SKM-1 (cell line): ENCODE measurements around the gene MTHFD2L.

Experiments used
- DNase-seq: peaks from one replicate; lab custom pipeline; 2025; ENCODE audit not compliant: unreplicated experiment; lab: John Stamatoyannopoulos, UW

The MTHFD2L gene

DNA sequence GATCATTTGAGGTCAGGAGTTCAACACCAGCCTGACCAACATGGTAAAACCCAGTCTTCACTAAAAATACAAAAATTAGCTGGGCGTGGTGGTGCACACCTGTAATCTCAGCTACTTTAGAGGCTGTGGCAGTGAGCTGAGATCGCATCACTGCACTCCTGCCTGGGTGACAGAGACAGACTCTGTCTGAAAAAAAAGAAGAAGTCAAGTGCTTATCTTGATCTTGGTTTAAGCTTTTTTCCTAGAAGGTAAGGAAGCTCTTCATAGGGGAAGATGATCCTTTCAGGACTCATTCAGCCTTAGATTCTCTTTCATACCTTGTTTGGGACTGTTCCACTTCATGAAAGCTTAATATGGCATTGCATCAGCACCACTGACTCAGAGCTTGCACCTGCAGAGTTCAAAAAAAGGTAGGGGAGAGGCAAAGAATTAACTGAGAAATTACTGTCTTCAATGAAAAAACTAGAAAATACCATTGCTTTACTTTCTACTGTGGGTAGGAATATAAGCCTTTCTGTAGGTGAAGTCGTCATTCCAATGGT, 79.6 kb downstream of the MTHFD2L start:
- DNase-seq: no peak

DNA sequence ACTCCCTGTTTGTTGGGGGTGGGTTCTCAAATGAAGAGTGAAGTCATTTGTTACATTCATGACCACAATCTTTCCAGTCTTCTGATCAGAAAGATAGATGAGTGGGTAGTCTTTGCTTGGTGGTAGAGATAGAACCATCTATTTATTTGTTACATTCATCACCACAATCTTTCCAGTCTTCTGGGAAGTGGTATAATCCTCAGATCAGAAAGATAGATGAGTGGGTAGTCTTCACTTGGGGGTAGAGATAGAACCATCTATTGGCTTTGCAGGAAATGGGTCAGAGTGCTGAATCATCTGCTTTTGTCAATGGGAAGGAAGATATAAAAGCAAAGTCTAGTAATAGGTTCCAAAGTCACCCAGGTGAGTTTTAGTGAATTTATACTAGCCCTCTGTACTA, 86.1 kb downstream of the MTHFD2L start:
- no peak for DNase-seq

DNA sequence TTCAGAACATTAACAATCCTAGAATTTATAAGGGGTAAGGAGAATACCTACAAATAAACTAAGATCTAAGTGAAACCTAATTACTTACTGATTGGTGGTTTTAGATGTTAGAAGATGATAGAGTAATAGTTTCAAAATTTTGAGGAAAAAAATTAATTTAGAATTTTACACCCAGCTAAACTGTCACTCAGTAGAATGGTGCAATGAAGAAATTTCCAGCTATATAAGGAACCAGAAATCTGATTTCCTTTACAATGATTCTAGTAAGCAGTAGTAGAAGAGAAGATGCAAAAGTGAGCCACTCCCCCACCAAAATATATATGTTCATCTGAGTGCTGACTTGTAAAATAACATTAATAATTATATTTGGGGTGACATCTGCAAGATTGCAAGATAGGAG, 95.0 kb downstream of the MTHFD2L start:
- DNase-seq: no peak

DNA sequence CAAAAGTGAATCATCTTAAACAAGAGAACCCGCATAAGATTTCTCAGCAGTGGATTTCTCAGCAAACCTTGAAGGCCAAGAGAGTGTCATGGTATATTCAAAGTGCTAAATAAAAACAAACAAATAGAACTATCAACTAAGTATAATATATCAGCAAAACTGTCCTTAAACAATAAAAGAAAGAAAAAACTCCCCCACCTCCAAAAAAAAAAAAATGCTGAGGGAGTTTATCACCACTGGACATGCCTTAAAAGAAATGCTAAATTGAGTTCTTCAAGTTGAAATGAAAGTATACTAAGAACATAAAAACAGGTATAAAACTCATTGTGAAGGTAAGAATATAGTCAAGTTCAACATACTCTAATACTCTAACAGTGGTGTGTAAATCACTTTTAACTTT, 96.5 kb downstream of the MTHFD2L start:
- no peak for DNase-seq

DNA sequence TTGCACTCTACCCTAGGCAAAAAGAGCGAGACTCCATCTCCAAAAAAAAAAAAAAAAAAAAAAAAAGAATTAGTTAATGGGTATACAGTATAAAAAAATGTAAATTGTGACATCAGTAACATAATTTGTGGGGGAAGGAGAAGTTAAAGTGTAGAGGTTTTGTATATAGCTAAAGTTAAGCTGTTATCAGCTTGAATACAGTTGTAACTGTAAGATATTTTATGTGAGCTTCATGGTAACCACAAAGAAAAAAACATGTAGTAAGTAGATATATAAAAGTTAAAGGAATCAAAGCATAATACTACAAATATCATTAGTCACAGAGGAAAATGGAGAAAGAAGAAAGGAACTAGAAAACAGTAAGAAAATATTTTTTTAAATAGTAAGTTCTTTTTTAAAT, 97.2 kb downstream of the MTHFD2L start:
- DNase-seq: no peak

DNA sequence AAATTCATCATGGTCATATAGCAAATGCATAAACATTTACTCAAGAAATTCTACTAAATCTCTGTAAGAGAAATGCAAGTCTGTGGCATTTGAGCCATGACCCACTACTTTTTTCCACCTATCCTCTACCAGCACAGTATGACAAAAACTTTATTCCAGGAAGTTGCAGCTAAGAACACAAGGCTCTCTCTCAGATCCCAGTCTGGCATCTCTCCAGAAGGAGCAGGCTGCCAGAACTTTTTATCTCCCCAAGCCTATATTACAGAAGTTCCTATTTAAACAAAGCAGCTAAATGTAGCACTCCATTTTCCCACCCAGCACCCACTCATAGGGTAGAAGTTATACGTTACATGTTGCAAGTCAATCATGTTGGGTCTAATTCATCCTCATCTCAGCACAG, 101.0 kb downstream of the MTHFD2L start:
- DNase-seq: no peak

DNA sequence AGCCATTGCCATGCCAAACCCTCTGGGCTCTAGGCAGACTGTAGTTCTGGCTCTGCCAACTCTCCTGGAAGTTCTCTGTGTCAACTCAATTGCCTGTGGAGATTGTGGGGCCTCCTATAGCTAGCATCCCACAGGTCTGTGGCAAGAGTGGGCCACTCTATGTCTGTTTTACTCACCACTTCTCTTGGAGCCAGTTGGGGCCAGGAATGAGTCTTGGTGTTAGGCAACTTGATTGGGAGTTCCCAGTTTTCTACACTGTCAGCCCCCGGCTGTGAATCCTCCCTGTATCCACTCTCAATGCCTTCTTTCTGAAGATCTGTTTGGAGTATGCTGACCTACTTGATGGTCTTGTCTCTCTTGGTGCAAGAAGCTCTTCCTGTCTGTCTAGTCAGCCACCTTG, 102.1 kb downstream of the MTHFD2L start:
- DNase-seq: no peak

DNA sequence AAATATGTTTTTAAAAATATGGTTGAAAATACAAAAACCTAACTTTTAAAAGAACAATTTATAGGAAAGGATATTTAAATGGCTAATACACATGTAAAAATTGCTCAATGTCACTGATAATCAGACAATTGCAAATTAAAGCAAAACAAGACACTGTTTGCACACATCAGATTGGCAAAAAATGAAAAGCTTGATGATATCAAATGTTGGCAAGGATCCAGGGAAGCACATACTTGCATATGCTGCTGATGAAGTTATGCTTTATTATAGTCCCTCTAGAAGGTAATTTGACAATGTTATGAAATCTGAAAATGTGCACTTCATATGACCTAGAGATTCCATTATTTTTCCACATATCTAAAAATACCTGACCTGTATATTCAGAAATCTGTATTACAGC, 104.6 kb downstream of the MTHFD2L start:
- DNase-seq: no peak

DNA sequence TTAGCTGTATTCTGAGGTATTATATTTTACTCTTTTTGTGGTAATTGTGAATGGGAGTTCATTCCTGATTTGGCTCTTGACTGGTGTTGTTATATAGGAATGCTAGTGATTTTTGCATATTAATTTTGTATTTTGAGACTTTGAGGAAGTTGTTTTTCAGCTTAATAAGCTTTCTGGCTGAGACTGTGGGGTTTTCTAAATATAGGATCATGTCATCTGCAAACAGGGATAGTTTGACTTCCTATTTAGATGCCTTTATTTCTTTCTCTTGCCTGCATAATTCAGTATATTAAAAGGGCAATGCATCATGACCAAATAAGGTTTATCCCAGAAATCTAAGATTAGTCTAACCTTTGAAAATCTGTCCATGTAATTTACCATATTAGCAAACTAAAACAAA, 105.6 kb downstream of the MTHFD2L start:
- DNase-seq: no peak

DNA sequence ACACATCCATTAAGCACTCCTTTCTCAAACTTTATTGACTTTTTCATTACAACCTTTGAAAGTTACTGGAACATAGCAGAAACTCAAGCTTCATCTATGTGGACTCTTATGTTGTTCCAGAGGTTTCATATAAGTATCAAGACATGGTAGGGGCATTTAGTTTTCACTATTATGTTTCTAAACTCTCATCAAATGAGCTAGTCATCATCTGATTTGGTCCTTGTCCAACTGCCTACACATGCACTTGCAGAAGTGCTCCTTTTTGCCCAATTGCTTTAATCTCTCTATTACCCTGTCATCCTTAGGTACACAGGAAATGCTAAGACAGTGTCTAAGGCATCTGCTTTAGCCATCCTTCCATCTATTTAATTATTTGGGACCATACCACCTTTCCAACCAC, 108.2 kb downstream of the MTHFD2L start:
- no peak for DNase-seq

DNA sequence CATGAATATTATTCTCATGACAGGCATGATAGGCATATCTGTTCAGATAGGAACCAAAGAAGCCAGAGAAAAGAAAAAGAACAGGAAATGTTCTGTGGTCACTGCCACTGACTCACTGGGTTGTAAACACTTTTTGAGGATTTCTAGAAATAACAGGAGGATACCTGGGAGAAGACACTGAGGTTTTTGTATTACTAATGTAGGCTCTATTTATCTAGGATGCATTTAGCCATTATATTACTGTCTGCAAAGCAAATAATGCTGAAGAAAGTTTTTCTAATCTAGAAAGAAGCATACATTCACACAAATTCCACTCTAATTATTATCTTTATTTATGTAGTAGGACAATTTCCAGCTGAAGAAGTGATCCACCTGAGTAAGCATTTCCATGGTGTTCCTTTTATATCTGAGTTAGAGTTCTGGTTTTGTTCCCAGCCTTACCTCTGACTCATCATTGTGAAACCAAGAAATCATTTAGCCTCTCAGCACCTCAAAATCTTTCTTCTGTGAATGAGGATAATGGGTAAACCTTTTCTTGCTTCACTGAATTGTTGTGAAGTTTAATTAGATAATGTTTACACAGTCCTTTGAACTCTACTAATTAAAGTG, 110.2 kb downstream of the MTHFD2L start:
- no peak for DNase-seq

DNA sequence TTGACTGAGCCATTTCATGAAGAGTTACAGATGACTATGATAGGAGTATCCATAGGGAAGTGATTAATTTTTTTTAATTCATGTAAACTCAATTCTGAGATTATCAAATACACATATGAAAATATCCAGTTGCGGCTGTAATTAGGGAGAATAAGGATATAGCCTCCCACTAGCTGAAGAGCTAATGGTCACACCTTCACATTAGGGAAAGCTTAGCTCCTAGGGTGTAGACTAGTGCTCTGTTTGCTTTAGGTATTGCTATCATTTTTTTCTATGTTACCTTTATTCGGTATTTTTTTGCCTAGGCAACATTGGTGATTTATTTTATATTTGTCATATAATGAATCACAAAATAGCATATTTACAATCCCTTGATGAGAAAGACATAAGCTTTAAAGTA, 110.7 kb downstream of the MTHFD2L start:
- no peak for DNase-seq

DNA sequence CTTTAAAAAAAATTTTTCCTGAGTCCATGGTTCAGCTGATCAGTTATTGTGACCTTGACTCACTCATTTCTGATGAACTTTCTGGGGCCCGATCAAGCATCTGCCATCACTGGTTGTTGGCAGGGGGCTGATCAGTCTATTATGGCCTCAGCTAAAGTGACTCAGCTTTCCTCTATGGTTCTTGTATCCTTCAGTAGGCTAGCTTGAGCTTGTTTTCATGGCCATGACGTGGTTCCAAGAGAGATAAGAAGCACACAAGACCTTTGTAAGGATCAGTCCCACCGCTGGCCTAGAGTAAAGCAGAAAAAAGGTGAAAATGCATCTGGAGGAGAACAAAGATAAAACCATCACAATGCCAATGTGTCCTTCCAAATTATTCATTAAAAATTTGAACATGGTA, 120.6 kb downstream of the MTHFD2L start:
- no peak for DNase-seq

DNA sequence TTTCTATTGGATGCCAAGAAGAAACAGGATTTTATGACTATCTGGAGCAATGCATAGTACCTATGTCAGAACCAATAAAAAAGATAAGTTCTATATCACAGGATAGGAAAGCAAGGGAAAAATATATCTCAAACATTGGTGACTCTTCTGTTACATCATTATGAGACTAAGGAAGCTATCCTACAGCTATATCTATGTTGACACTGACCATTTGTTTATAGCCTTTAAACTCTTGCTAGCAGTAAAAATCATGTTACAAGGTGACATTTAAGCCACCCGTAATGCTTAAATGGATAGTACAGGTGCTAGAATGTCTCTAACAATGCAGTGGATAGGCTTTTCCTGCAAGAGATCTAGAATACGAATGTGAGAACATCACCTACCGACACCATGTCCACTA, 121.8 kb downstream of the MTHFD2L start:
- no peak for DNase-seq

DNA sequence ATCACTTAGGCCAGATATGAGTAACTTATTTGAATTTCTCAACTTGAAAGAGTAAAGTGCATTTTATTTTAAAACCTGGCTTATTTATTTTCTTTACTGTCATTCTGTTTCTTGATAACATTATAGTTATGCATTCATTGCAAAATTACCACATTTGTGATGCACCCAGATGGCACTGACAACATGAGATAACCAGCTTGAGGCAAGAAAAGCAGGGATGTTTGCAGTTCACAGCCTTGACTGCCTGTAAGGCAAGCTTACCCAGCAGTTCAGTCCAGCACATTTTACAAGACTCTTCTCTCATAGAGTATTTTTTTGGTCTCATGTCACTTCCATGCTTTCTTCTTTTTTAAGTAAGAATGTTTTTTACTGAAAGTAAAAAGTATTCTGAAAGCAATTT, 125.0 kb downstream of the MTHFD2L start:
- DNase-seq: no peak

DNA sequence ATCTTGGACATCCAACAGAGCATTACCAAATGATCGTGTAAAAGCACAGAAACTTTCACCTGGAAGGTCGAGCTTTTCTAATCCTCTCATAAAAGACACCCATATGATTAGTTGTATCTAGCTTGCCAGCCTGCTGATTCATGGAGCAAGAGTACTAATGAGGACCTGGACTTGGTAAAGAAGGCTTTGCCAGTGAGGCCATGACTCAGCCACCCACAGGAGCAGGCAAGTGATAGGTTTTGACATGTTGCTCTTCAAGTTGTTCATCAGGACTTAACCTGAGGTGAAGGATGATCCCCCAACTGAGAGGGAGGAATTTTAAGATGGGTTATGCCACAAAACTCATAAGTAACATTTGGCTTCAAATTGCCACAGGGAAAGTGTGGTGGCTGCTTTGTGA, 125.7 kb downstream of the MTHFD2L start:
- DNase-seq: no peak

DNA sequence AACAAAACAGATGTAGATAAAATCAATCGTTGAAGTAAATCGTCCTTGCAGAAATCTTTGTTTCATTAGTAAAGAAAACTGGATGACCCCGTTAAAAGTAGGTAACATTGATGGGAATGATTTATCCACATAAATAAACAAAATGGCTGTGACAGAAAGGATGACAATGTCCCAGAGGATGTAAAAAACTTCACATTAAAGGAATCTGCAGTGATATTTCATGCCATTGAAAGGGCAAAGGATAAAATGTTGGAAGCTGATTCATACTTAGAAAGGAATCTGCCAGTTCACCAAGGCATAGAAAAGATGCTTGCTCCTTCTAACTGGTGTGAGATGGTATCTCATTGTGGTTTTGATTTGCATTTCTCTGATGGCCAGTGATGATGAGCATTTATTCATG, 126.1 kb downstream of the MTHFD2L start:
- no peak for DNase-seq

DNA sequence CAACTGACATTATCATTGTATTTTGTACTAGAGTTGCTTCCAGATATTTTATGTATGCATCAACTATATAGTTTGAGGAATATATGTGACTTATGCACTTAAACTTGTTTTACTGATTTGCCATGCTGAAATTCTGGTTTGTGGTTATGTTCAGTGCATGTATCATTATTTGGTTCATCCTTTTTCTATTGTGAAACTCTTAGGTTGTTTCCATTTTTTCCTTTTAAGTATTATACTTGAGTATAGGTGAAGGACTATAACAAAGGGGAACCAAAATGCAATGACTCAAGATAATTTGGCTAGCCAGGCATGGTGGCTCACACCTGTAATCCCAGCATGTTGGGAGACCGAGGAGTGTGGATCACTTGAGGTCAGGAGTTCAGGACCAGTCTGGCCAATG, 129.2 kb downstream of the MTHFD2L start:
- DNase-seq: no peak

DNA sequence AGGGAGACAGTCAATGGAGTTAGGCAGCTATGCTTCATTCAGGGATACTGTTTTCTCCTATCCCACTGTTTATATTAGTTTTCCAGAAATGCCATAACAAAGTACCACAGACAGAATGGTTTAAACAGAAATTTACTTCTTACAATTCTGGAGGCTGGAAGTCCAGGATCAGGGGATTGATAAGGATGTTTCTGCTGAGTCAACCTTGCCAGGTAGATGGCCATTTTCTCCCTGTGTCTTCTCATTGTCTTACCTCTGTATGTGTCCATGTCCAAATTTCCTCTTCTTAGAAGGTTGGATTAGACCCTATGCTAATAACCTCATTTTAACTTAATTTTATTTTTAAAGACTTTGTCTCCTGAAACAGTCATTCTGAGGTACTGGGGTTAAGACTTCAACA, 129.9 kb downstream of the MTHFD2L start:
- no peak for DNase-seq

DNA sequence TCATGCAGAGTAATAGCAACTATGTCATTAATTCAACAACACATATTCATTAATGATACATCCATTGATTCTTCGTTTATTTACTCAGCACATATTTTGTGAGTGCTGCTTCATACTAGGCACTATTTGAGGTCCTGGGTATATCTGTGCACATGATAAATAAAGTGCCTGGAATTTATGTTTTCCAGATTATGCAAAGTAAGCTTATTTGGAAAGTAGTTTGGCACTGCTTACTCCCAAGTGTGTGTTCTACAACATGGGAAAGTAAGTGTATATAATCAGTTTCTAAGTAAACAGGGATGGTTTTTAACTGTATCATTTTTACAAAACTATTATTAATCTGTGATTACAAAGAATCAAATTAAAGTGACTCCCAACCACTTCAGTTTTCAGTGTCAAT, 133.6 kb downstream of the MTHFD2L start:
- no peak for DNase-seq

DNA sequence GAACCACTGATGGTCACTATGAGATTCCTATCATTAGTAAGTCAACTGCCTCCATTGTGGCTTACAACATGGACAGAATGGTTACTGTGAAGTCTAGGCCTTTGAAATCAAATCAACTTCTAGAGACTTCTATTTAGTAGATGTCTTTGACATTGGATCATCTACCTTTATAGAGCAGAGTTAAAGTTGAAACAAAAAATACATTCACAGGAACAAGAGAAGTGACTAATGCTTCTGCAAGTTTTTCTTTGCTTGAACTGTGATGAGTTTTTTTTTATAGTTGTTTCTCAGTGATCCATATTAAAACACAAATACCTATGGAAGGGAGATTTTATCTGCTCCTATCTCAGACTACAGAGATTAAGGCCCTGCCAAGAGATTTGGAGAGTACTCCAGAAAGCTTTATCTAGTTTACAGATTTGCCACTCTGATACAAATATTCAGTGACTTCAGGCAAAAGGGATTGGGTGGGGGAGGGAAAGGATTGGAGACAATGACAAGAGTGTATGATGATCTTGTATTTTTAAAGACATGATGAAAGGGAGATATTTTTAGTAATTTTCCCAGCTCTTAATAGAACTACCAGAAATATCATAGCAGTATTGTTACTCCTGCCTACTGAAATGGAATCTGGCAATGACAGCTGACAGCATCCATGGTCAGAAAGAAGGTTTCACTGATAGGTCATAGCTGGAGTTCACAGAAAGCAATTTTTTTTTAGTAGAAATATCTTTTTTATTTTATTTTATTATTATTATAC, 134.4 kb downstream of the MTHFD2L start:
- no peak for DNase-seq

DNA sequence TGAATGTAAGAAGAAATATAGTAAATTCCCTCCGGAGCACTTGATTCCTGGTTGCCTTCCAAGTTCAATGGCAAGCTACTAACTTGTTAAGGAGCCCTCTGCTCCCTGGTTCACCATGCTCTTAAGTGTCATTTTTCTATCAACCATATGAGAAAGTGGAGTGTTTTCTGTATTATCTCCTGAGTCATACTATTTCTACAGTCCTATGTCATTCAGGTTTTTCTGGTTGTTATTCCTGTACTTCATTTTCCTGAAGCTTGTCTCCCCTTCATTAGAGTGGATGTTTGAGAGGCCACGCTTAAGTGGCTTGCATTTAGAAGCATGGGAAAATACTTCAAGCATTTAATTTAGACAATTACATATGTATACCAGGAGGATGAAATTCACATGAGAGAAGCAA, 135.6 kb downstream of the MTHFD2L start:
- DNase-seq: no peak

DNA sequence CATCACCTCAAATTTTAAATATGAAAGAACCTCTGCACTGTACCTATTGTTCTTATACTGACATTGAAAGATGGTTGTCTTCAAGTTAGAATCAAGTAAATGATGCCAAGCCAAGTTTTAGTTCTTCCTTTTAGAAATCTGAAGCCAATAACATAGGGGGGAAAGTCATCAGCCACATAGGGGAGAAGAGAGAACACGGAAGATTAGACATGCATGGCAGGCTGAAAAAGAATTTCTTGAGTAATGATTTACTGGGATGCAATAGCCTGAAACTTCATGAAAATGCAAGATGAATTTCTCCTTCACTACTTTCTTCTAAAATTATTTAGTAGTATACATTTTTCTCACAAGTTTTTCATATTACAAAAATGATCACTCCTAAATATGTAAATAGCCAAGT, 136.8 kb downstream of the MTHFD2L start:
- DNase-seq: no peak
